A549 (cell line): ENCODE results near the gene E2F1. TPM values are rescaled to one million over a fixed set of nuclear protein-coding genes. Genes with fewer than 3 reads are reported as not detected.
A peak's percentile ranks its signal among the peaks of the same experiment; 100 is the strongest.

Experiments used
- ATAC-seq, 2 experiments: fragments of 200-7000 bp in 1 of 2; fragments of >200 bp in 1 of 2; cut with Nextera tagmentation in 1 of 2; cut with Tn5 transposase in 1 of 2; 3 replicates each; pipeline versions ENCODE4 v1.8.0 to v1.9.1; 2018 to 2020; ENCODE audit warnings: mild to moderate bottlenecking in 1 of 2, moderate library complexity in 1 of 2
- CTCF ChIA-PET: fragments of 300-600 bp; sonication (Branson Sonifier 250); formaldehyde crosslinking; extraction: SDS; loops from one replicate; lab custom pipeline; 2021; ENCODE audit warnings: antibody characterized with exemption, inconsistent platforms; lab: Yijun Ruan, JAX
- POLR2A ChIA-PET: fragments of 350-600 bp; formaldehyde crosslinking; extraction: SDS; loops from one replicate; lab custom pipeline; 2021; ENCODE audit warnings: antibody characterized with exemption, inconsistent platforms; lab: Yijun Ruan, JAX
- DNase-seq, 2 experiments: peaks; one replicate each; pipeline versions ENCODE4 v3.0.0 to v3.0.0-alpha.2; 2011 to 2016; ENCODE audit warnings: low read depth in 1 of 2, low spot score in 1 of 2
- FAIRE-seq: peaks from 2 replicates; lab custom pipeline; 2011; peaks lifted over from hg19 to GRCh38; lab: Jason Lieb, UNC
- H3K27ac ChIP-seq, 2 experiments: fragments of >200 bp; sonication (Bioruptor Twin); formaldehyde crosslinking; 3 replicates each; pipeline ENCODE4 v1.5.1; 2016 to 2017
- H3K4me1 ChIP-seq: fragments of >200 bp; sonication (Bioruptor Twin); formaldehyde crosslinking; 3 replicates; pipeline ENCODE4 v1.6.1; 2016
- H3K4me2 ChIP-seq: fragments of >200 bp; sonication (Bioruptor Twin); formaldehyde crosslinking; 3 replicates; pipeline ENCODE4 v1.6.1; 2016
- H3K4me3 ChIP-seq: fragments of >200 bp; sonication (Bioruptor Twin); formaldehyde crosslinking; 3 replicates; pipeline ENCODE4 v1.5.1; 2016
- H3K9me3 ChIP-seq: fragments of >200 bp; sonication (Bioruptor Twin); formaldehyde crosslinking; 3 replicates; pipeline ENCODE4 v1.6.1; 2016
- CBX8 ChIP-seq: fragments of 200-600 bp; sonication (generic); IDR thresholded peaks from 2 replicates; pipeline ENCODE4 v1.6.1; 2016
- CHD4 ChIP-seq: fragments of 200-600 bp; sonication (generic); IDR thresholded peaks from 2 replicates; pipeline ENCODE4 v1.6.1; 2016; ENCODE audit warnings: antibody characterized with exemption, mild to moderate bottlenecking, borderline replicate concordance
- CTCF ChIP-seq: fragments of >200 bp; sonication (Bioruptor Twin); formaldehyde crosslinking; IDR thresholded peaks from 3 replicates; pipeline ENCODE4 v1.5.1; 2016
- ESRRA ChIP-seq: fragments of 150-350 bp; IDR thresholded peaks from 2 replicates; pipeline ENCODE4 v1.6.1; 2014; ENCODE audit warnings: mild to moderate bottlenecking, low read length, borderline replicate concordance
- HDAC2 ChIP-seq: fragments of 200-600 bp; sonication (generic); IDR thresholded peaks from 2 replicates; pipeline ENCODE4 v1.6.1; 2016
- HEYL ChIP-seq: fragments of 250-450 bp; sonication (Bioruptor Pico); IDR thresholded peaks from 2 replicates; pipeline ENCODE4 v1.8.0; 2021; ENCODE audit warnings: mild to moderate bottlenecking, moderate library complexity
- HOXA7 ChIP-seq: fragments of 250-450 bp; sonication (Bioruptor Pico); IDR thresholded peaks from 2 replicates; pipeline ENCODE4 v1.5.0; 2020; ENCODE audit warnings: mild to moderate bottlenecking, moderate library complexity
- JUN ChIP-seq, 2 experiments: fragments of >200 bp; sonication (Bioruptor Twin); formaldehyde crosslinking; IDR thresholded peaks; 2 replicates in 1 of 2; 3 replicates in 1 of 2; pipeline ENCODE4 v1.6.1; 2016 to 2017
- JUNB ChIP-seq: fragments of >200 bp; sonication (Bioruptor Twin); formaldehyde crosslinking; IDR thresholded peaks from 2 replicates; pipeline ENCODE4 v1.6.1; 2016
- MAFK ChIP-seq: fragments of 450-650 bp; IDR thresholded peaks from 2 replicates; pipeline ENCODE4 v1.6.1; 2014; ENCODE audit not compliant: partially characterized antibody
- MAZ ChIP-seq: fragments of 150-350 bp; IDR thresholded peaks from 2 replicates; pipeline ENCODE4 v1.6.1; 2014; ENCODE audit warnings: antibody characterized with exemption, low read depth, low read length, borderline replicate concordance
- NPAS2 ChIP-seq: fragments of 250-450 bp; sonication (Bioruptor Pico); IDR thresholded peaks from 2 replicates; pipeline ENCODE4 v1.8.0; 2022; ENCODE audit warnings: mild to moderate bottlenecking, moderate library complexity, borderline replicate concordance
- PHF8 ChIP-seq: fragments of 200-600 bp; sonication (generic); IDR thresholded peaks from 2 replicates; pipeline ENCODE4 v1.6.1; 2016; ENCODE audit warnings: low read depth, mild to moderate bottlenecking, antibody characterized with exemption, moderate library complexity, borderline replicate concordance
- POLR2A ChIP-seq: IDR thresholded peaks from 2 replicates; pipeline ENCODE4 v1.6.1; 2012; ENCODE audit warnings: mild to moderate bottlenecking, low read length
- RARB ChIP-seq: fragments of 250-450 bp; sonication (Bioruptor Pico); IDR thresholded peaks from 2 replicates; pipeline ENCODE4 v1.8.0; 2021; ENCODE audit warnings: mild to moderate bottlenecking, moderate library complexity
- RCOR1 ChIP-seq: fragments of 150-350 bp; IDR thresholded peaks from 2 replicates; pipeline ENCODE4 v1.6.1; 2014; ENCODE audit warnings: antibody characterized with exemption, low read length, low read depth
- RFX5 ChIP-seq: fragments of 450-650 bp; IDR thresholded peaks from 2 replicates; pipeline ENCODE4 v1.7.1; 2014; ENCODE audit warnings: antibody characterized with exemption, mild to moderate bottlenecking, moderate library complexity
- ZFP36 ChIP-seq: fragments of 450-650 bp; IDR thresholded peaks from 2 replicates; pipeline ENCODE4 v1.6.1; 2014; ENCODE audit warnings: borderline replicate concordance; ENCODE audit not compliant: partially characterized antibody
- ZSCAN20 ChIP-seq: fragments of 250-450 bp; sonication (Bioruptor Pico); IDR thresholded peaks from 2 replicates; pipeline ENCODE4 v1.8.0; 2022; ENCODE audit warnings: mild to moderate bottlenecking, moderate library complexity
- WGBS: methylation state at CpG from one replicate; pipeline ENCODE4 v1.1.6; 2017; ENCODE audit errors: missing lambda C conversion rate; 5-methylcytosine and 5-hydroxymethylcytosine counted together
- polyA plus RNA-seq, 4 experiments: library from polyadenylated mRNA; depleted of rRNA in 3 of 4; stranded (reverse); fragments of >200 nt; fragmentation: RNase III in 1 of 4; extraction: RNeasy Plus Mini Kit Qiagen cat#74134 plus additional on column Dnase treatment in 1 of 4; gene quantifications; 2 replicates in 3 of 4; 3 replicates in 1 of 4; pipeline ENCODE4 v1.2.3, GENCODE V29; 2011 to 2017
- TF ChIP-seq, protein P1 (sequence below): fragments of >200 bp; sonication (Bioruptor Twin); formaldehyde crosslinking; IDR thresholded peaks from 3 replicates; pipeline ENCODE4 v1.6.1; 2016

E2F1 gene
- polyA plus RNA-seq, 2 of the 4 experiments (the other 2 are of a cell fraction): 17.9 to 35.8 TPM

DNA sequence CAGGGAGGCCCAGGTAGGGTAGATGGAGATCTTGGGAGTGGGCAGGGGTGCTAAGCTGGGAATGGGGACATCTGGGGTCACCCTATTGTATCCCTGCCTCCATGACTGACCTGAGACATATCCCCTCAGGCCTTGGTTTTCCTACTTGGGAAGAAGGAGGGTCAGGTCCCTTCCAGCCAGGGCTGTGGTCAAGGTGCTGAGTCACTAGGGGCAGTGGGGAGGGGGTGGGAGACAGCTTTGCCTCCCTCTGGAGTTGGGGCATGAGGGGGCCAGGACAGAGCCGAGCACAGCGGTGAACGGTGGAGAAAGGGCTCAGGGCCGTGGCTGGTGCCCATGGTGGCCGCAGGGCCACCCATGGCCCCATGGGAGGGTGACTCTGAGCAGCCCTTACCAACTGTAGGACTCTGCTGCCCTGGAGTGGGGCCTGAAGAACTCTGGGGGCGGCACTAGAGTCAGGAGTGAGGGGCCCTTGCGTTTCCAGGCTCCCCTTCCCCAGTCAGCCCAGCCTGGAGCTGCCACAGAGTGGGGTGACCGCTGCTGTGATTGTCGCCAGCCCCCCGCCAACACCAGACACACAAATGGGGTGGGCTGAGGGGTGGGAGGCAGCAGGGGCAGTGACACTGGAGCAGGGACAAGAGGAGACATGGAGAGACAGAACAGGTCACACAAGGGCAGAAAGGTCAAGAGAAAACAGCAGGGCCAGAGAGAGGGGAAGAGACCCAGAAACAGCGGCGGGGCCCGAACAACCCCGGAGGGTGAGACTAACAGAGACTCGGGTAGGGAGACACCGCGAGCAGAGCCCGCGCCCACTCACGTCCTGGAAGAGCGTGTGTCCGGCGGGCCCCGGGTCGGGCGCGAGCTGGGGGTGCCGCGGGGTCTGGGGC is 12.5 kb downstream of the E2F1 start:
- POLR2A ChIA-PET: interaction anchor here (1.5 kb wide), 1 partner anchor 10 kb away, joined by 3 read pairs; no protein-coding TSS in a partner anchor
- no peak for FAIRE-seq
- CTCF ChIA-PET: interaction anchor here (1.0 to 1.4 kb wide), 2 partner anchors 20 to 456 kb away, joined by 3 to 5 read pairs; no protein-coding TSS in a partner anchor
- peak overlapping the region; percentile 76 to 94 for H3K27ac ChIP-seq
- WGBS: 14% methylated on average over 16 of the region's 29 CpGs
- peak in 1 of 2 experiments; percentile 64 for DNase-seq
- no peaks in the 10 kb centered on the region for H3K9me3 ChIP-seq
- peaks cover 23% of the 10 kb centered on the region for H3K4me1 ChIP-seq
- peak; percentile 36 to 66 for ATAC-seq
- peak overlapping the region; percentile 61 for H3K4me3 ChIP-seq
- TF ChIP-seq, protein P1, sequence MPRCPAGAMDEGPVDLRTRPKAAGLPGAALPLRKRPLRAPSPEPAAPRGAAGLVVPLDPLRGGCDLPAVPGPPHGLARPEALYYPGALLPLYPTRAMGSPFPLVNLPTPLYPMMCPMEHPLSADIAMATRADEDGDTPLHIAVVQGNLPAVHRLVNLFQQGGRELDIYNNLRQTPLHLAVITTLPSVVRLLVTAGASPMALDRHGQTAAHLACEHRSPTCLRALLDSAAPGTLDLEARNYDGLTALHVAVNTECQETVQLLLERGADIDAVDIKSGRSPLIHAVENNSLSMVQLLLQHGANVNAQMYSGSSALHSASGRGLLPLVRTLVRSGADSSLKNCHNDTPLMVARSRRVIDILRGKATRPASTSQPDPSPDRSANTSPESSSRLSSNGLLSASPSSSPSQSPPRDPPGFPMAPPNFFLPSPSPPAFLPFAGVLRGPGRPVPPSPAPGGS: no peak
- TF ChIP-seq RFX5: no peak
- no peak for TF ChIP-seq ZSCAN20 (CRISPR knock-in tag)
- no peak for TF ChIP-seq JUNB
- no peak for TF ChIP-seq PHF8
- TF ChIP-seq ZFP36: no peak
- TF ChIP-seq JUN (IDR thresholded peaks at IDR 0.05): no peak
- TF ChIP-seq POLR2A: no peak
- TF ChIP-seq NPAS2 (CRISPR knock-in tag): no peak
- TF ChIP-seq CHD4: no peak
- TF ChIP-seq HOXA7 (CRISPR knock-in tag): no peak
- no peak for TF ChIP-seq RCOR1
- TF ChIP-seq ESRRA: no peak
- TF ChIP-seq MAFK: no peak
- TF ChIP-seq CTCF: no peak
- TF ChIP-seq, all 56 proteins: peak for 0
- H3K4me2 ChIP-seq: peak overlapping the region; percentile 82

DNA sequence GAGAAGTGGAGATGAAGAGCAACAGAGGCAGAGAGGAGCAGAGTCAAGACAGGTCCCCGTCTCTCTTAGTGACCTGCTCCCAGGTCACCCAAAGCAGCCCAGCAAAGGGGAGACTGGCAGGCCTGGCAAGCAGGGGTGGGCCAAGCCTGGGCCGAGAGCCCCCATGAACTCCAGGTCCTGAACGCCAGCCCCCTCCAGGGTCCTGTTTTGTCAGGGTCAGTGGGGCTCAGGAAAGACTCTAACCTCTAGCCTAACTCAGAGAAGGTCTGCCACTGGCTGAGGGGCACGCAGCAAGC is 13.1 kb downstream of the E2F1 start:
- CTCF ChIA-PET: interaction anchor here (1.0 to 1.4 kb wide), 2 partner anchors 19 to 456 kb away, joined by 3 to 5 read pairs; no protein-coding TSS in a partner anchor
- Histone ChIP-seq H3K4me2 (peak overlapping the region; percentile 82), H3K4me1 (peaks cover 23% of the 10 kb centered on the region), H3K27ac (peak overlapping the region; percentile 76 to 94)
- POLR2A ChIA-PET: interaction anchor here (1.5 kb wide), 1 partner anchor 9 kb away, joined by 3 read pairs; no protein-coding TSS in a partner anchor
- no peak for DNase-seq
- no peak for TF ChIP-seq HEYL
- TF ChIP-seq CBX8: no peak
- no peak for TF ChIP-seq HDAC2
- no peak for TF ChIP-seq RARB (CRISPR knock-in tag)
- TF ChIP-seq MAZ: no peak
- TF ChIP-seq, all 56 proteins: peak for 0
- Histone ChIP-seq H3K4me3 (peak overlapping the region; percentile 61), H3K9me3 (no peaks in the 10 kb centered on the region)
- FAIRE-seq: no peak
- ATAC-seq: no peak; a peak in 1 of 6 replicates
- 65% methylated on average over 3 of the region's 4 CpGs for WGBS
